Measurements from ENCODE around the gene AASDH. TPM values are rescaled to one million over a fixed set of nuclear protein-coding genes. Genes with fewer than 3 reads are reported as not detected.

AASDH gene
- total RNA-seq, 1 experiment from 2014 or later: 8.8 TPM

GRCh38 chr4:56342746-56343145 is 44.5 kb downstream of the AASDH start:
- TF ChIP-seq EZH2 (IDR thresholded peaks at IDR 0.05; ENCODE audit: low read length, unreplicated experiment): no peak
- no peak for TF ChIP-seq CTCF (conservative IDR thresholded peaks at IDR 0.05; ENCODE audit: low read depth, low read length)
- TF ChIP-seq EZH2phosphoT487 (IDR thresholded peaks at IDR 0.05; ENCODE audit: borderline replicate concordance, low read length): no peak
- no peaks in the 10 kb centered on the region for H3F3A ChIP-seq (ENCODE audit: low read length, unreplicated experiment)
- ATAC-seq: no peak
- H3K9me3 ChIP-seq (ENCODE audit: low read length): no peaks in the 10 kb centered on the region
- H3K9ac ChIP-seq (ENCODE audit: low read length): no peak overlapping the region
- no peaks in the 10 kb centered on the region for H3K27me3 ChIP-seq (ENCODE audit: low read length)
- H3K36me3 ChIP-seq (ENCODE audit: low read depth, low read length): no peaks in the 10 kb centered on the region
- H4K20me1 ChIP-seq (ENCODE audit: low read length): no peaks in the 10 kb centered on the region
- intact Hi-C loops (cut with micrococcal nuclease): no loop called here
- H3K4me2 ChIP-seq (ENCODE audit: low read length): no peak overlapping the region
- no TSS peak for BruUV-seq (replicated peaks)
- H2AFZ ChIP-seq (ENCODE audit: low read length): no peak overlapping the region
- DNase-seq: no peak
- H3K27ac ChIP-seq (ENCODE audit: low read length): no peak overlapping the region
- ChIA-PET POLR2A (ENCODE audit: unreplicated experiment) (no interaction called here), CTCF (no interaction called here)
- H3K4me3 ChIP-seq (ENCODE audit: low read length): no peak overlapping the region
- no peaks in the 10 kb centered on the region for H3K4me1 ChIP-seq (ENCODE audit: insufficient read depth, low read length)
- H3K79me2 ChIP-seq (ENCODE audit: low read length): no peaks in the 10 kb centered on the region
- no peaks in the 10 kb centered on the region for H3K9me2 ChIP-seq (replicated peaks; ENCODE audit: low read length)

GRCh38 chr4:56330691-56331090 is 56.6 kb downstream of the AASDH start:
- ATAC-seq: peak; percentile 42; the same call in 1 of the 2 replicates
- BruUV-seq (replicated peaks): no TSS peak
- CTCF ChIA-PET: no interaction called here

GRCh38 chr4:56326363-56326762 is 60.9 kb downstream of the AASDH start:
- Histone ChIP-seq H3K79me2 (ENCODE audit: low read length) (no peaks in the 10 kb centered on the region), H3K9ac (ENCODE audit: low read length) (no peak overlapping the region), H2AFZ (ENCODE audit: low read length) (no peak overlapping the region), H3K4me1 (ENCODE audit: insufficient read depth, low read length) (no peaks in the 10 kb centered on the region), H3K27ac (ENCODE audit: low read length) (no peak overlapping the region), H3K36me3 (ENCODE audit: low read depth, low read length) (no peaks in the 10 kb centered on the region), H3F3A (ENCODE audit: low read length, unreplicated experiment) (no peaks in the 10 kb centered on the region), H3K9me2 (replicated peaks; ENCODE audit: low read length) (no peaks in the 10 kb centered on the region), H3K9me3 (ENCODE audit: low read length) (no peaks in the 10 kb centered on the region), H3K4me2 (ENCODE audit: low read length) (no peak overlapping the region), H3K4me3 (ENCODE audit: low read length) (no peak overlapping the region), H4K20me1 (ENCODE audit: low read length) (no peaks in the 10 kb centered on the region), H3K27me3 (ENCODE audit: low read length) (no peaks in the 10 kb centered on the region)
- POLR2A ChIA-PET (ENCODE audit: unreplicated experiment): no interaction called here
- TF ChIP-seq CTCF (conservative IDR thresholded peaks at IDR 0.05; ENCODE audit: low read depth, low read length): no peak
- TF ChIP-seq EZH2 (IDR thresholded peaks at IDR 0.05; ENCODE audit: low read length, unreplicated experiment): no peak
- TF ChIP-seq EZH2phosphoT487 (IDR thresholded peaks at IDR 0.05; ENCODE audit: borderline replicate concordance, low read length): no peak
- ATAC-seq (peak; percentile 64), DNase-seq (peak; percentile 41)
- intact Hi-C loops (cut with micrococcal nuclease): loop anchor here (10.0 kb wide), 1 partner anchor 218 kb away; no protein-coding TSS in a partner anchor
- CTCF ChIA-PET: no interaction called here
- no TSS peak for BruUV-seq (replicated peaks)

More at GRCh38 chr4:56330691-56331090, 56.6 kb downstream of the AASDH start:
- no peaks in the 10 kb centered on the region for H3K9me2 ChIP-seq (replicated peaks; ENCODE audit: low read length)
- H3K79me2 ChIP-seq (ENCODE audit: low read length): no peaks in the 10 kb centered on the region
- no peak for TF ChIP-seq CTCF (conservative IDR thresholded peaks at IDR 0.05; ENCODE audit: low read depth, low read length)
- no peaks in the 10 kb centered on the region for H3K4me1 ChIP-seq (ENCODE audit: insufficient read depth, low read length)
- H3K4me2 ChIP-seq (ENCODE audit: low read length): no peak overlapping the region
- intact Hi-C loops (cut with micrococcal nuclease): no loop called here
- H4K20me1 ChIP-seq (ENCODE audit: low read length): no peaks in the 10 kb centered on the region
- H3K27me3 ChIP-seq (ENCODE audit: low read length): no peaks in the 10 kb centered on the region
- no peaks in the 10 kb centered on the region for H3K9me3 ChIP-seq (ENCODE audit: low read length)
- H2AFZ ChIP-seq (ENCODE audit: low read length): no peak overlapping the region
- no peak overlapping the region for H3K27ac ChIP-seq (ENCODE audit: low read length)
- POLR2A ChIA-PET (ENCODE audit: unreplicated experiment): no interaction called here
- no peak overlapping the region for H3K9ac ChIP-seq (ENCODE audit: low read length)
- no peak overlapping the region for H3K4me3 ChIP-seq (ENCODE audit: low read length)
- no peaks in the 10 kb centered on the region for H3F3A ChIP-seq (ENCODE audit: low read length, unreplicated experiment)
- H3K36me3 ChIP-seq (ENCODE audit: low read depth, low read length): no peaks in the 10 kb centered on the region
- DNase-seq: no peak
